ENCODE results near the gene DNAH7. TPM values are rescaled to one million over a fixed set of nuclear protein-coding genes. Genes with fewer than 3 reads are reported as not detected.

Gene DNAH7
- total RNA-seq, 1 donor from 2014 or later: not detected

- DNase-seq: no peak
- H3K4me3 Mint-ChIP-seq: no peak overlapping the region
- intact Hi-C loops (cut with micrococcal nuclease): no loop called here
- no peak overlapping the region for H3K27ac Mint-ChIP-seq
- H3K4me1 Mint-ChIP-seq: no peaks in the 10 kb centered on the region
- H3K36me3 Mint-ChIP-seq (ENCODE audit: low read depth): no peaks in the 10 kb centered on the region
- H3K27me3 Mint-ChIP-seq: peaks cover 7% of the 10 kb centered on the region
- H3K9me3 Mint-ChIP-seq: no peaks in the 10 kb centered on the region
Observed at GRCh38 chr2:195818106-195818505, 250.5 kb downstream of the DNAH7 start.

DNA sequence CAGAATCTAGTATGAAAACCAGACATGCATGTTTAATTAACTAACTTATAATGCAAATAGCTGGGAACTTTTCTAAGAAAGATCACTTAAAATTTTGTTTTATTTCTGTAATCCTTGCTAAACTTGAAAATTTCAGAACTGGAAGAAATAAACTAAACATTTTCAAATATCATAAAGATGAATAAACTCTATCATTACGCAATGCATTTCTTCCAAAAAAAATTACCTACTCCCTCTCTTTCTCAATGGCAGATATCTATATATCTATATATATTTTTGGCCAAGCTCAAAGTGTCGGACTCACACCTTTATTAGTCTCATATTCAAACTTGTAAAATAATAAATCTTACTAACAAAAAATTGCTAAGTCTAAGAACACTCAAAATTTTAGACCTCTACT, 253.6 kb downstream of the DNAH7 start:
- H3K27ac Mint-ChIP-seq: no peak overlapping the region
- H3K27me3 Mint-ChIP-seq: peaks cover 9% of the 10 kb centered on the region
- no peaks in the 10 kb centered on the region for H3K9me3 Mint-ChIP-seq
- no peaks in the 10 kb centered on the region for H3K36me3 Mint-ChIP-seq (ENCODE audit: low read depth)
- no peaks in the 10 kb centered on the region for H3K4me1 Mint-ChIP-seq
- no peak overlapping the region for H3K4me3 Mint-ChIP-seq
- DNase-seq: no peak
- intact Hi-C loops (cut with micrococcal nuclease): no loop called here

DNA sequence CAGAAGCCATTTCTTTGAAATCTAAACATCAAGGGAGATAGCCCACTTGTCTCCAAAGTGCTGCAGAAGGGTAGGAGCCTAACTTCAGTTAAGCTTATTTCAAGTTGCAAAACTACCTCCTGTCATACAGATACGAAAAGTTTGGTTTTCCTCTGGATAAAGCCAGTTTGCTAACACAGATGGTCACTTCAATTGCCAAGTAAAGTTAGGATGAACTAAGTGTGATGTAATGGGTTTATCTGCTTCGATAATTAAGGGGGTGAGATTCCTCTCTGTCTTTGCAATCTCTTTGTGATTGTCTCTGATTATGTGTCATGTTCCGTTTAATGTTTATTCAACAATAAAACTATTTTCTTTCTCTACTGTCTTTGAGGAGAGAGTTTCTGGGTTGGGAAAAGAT, 255.2 kb downstream of the DNAH7 start:
- no peaks in the 10 kb centered on the region for H3K9me3 Mint-ChIP-seq
- H3K4me1 Mint-ChIP-seq: no peaks in the 10 kb centered on the region
- no peak for DNase-seq
- no peak overlapping the region for H3K4me3 Mint-ChIP-seq
- H3K36me3 Mint-ChIP-seq (ENCODE audit: low read depth): no peaks in the 10 kb centered on the region
- no peak overlapping the region for H3K27ac Mint-ChIP-seq
- intact Hi-C loops (cut with micrococcal nuclease): no loop called here
- H3K27me3 Mint-ChIP-seq: peaks cover 6% of the 10 kb centered on the region

DNA sequence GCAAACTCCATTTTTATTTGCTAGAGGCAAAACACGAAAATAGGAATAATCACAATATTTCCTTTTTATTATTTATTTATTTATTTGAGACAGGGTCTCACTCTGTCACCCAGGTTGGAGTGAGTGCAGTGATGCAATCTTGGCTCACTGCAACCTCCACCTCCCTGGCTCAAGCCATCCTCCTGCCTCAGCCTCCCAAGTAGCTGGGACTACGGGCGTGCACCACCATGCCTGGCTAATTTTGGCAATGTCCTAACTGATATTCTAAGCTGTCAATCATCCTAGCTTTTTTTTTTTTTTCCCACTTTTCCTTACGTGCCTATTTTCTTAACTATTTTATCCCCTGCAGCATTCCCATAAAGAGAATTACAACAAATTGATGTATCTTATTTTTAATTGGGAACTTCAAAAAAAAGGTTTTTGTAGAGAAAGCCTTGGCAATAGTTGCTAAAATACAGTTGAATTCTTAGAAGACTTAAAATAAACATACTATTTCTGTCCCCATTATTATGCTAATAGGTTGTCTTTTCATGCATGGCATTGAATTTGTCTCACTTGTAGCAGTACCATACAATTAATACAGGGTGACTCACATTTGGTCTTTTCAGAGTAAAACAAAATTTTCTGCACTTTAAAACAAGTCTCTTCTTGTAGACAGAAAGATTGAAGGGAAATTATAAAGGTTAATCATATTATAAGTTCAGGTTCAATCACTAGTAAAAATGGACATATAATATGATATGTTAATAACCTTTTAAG, 258.1 kb downstream of the DNAH7 start:
- H3K27ac Mint-ChIP-seq: no peak overlapping the region
- no peaks in the 10 kb centered on the region for H3K9me3 Mint-ChIP-seq
- no peaks in the 10 kb centered on the region for H3K4me1 Mint-ChIP-seq
- no peak overlapping the region for H3K4me3 Mint-ChIP-seq
- H3K36me3 Mint-ChIP-seq (ENCODE audit: low read depth): no peaks in the 10 kb centered on the region
- peaks cover 10% of the 10 kb centered on the region for H3K27me3 Mint-ChIP-seq
- no peak for DNase-seq
- intact Hi-C loops (cut with micrococcal nuclease): no loop called here

- Mint-ChIP-seq H3K27ac (no peak overlapping the region), H3K36me3 (ENCODE audit: low read depth) (no peaks in the 10 kb centered on the region), H3K4me3 (no peak overlapping the region)
Observed at GRCh38 chr2:195808189-195808588, 260.4 kb downstream of the DNAH7 start.

GRCh38 chr2:195805283-195805976, 263.2 kb downstream of the DNAH7 start:
- H3K4me1 Mint-ChIP-seq: no peaks in the 10 kb centered on the region
- H3K9me3 Mint-ChIP-seq: no peaks in the 10 kb centered on the region
- no peaks in the 10 kb centered on the region for H3K36me3 Mint-ChIP-seq (ENCODE audit: low read depth)
- no peak overlapping the region for H3K27ac Mint-ChIP-seq
- intact Hi-C loops (cut with micrococcal nuclease): no loop called here
- DNase-seq: no peak
- no peak overlapping the region for H3K4me3 Mint-ChIP-seq
- peaks cover 8% of the 10 kb centered on the region for H3K27me3 Mint-ChIP-seq

More at GRCh38 chr2:195808189-195808588, 260.4 kb downstream of the DNAH7 start:
- intact Hi-C loops (cut with micrococcal nuclease): no loop called here
- no peaks in the 10 kb centered on the region for H3K9me3 Mint-ChIP-seq
- H3K4me1 Mint-ChIP-seq: no peaks in the 10 kb centered on the region
- peaks cover 11% of the 10 kb centered on the region for H3K27me3 Mint-ChIP-seq
- DNase-seq: no peak

DNA sequence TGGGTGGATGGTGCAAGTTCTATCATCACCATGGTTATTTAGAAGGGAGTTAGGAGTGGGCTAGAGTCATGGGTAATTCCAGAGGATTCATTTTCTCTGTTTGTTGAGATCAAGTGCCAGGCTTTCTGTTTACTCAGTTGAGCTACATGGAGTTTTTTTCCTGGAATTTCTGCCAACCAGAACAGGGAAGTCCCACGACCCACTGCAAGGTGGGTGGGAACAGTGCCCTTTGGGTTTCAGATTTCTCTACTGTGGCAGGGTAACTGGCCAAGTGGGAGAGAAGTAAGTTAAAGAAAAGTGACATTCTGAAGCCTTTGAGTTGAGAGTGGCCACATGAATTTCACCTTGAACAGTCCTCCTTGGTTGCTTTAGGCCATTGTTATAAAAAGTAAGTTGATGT, 272.8 kb downstream of the DNAH7 start:
- Mint-ChIP-seq H3K27me3 (no peaks in the 10 kb centered on the region), H3K27ac (no peak overlapping the region), H3K9me3 (peaks cover 1% of the 10 kb centered on the region), H3K4me3 (no peak overlapping the region), H3K4me1 (no peaks in the 10 kb centered on the region), H3K36me3 (ENCODE audit: low read depth) (no peaks in the 10 kb centered on the region)
- intact Hi-C loops (cut with micrococcal nuclease): no loop called here
- DNase-seq: no peak

DNA sequence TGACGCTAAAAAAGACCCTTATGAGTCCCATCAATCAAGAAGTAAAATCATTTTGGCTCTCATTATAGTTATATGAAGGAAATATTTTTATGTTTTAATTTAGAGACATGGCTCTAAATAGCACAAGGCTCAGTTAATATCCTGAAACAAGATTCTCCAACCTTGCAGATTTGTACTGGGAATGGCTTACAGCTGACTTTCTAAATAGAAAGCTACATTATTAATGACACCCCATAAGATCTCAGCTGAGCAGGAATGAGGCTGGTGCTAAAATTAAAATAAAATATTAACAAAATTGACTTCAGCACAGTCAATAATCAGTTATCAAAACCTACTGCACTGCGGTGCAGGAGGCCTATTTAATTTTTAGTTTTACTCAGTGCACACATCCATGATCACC, 274.8 kb downstream of the DNAH7 start:
- intact Hi-C loops (cut with micrococcal nuclease): no loop called here
- no peak overlapping the region for H3K4me3 Mint-ChIP-seq
- no peak for DNase-seq
- H3K36me3 Mint-ChIP-seq (ENCODE audit: low read depth): no peaks in the 10 kb centered on the region
- peaks cover under 1% of the 10 kb centered on the region for H3K27me3 Mint-ChIP-seq
- no peaks in the 10 kb centered on the region for H3K4me1 Mint-ChIP-seq
- peaks cover 10% of the 10 kb centered on the region for H3K9me3 Mint-ChIP-seq
- no peak overlapping the region for H3K27ac Mint-ChIP-seq

GRCh38 chr2:195782156-195782555, 286.5 kb downstream of the DNAH7 start:
- intact Hi-C loops (cut with micrococcal nuclease): no loop called here
- H3K4me1 Mint-ChIP-seq: no peaks in the 10 kb centered on the region
- H3K27me3 Mint-ChIP-seq: no peaks in the 10 kb centered on the region
- DNase-seq: no peak
- no peak overlapping the region for H3K27ac Mint-ChIP-seq
- no peak overlapping the region for H3K4me3 Mint-ChIP-seq
- no peaks in the 10 kb centered on the region for H3K36me3 Mint-ChIP-seq (ENCODE audit: low read depth)
- no peaks in the 10 kb centered on the region for H3K9me3 Mint-ChIP-seq

DNA sequence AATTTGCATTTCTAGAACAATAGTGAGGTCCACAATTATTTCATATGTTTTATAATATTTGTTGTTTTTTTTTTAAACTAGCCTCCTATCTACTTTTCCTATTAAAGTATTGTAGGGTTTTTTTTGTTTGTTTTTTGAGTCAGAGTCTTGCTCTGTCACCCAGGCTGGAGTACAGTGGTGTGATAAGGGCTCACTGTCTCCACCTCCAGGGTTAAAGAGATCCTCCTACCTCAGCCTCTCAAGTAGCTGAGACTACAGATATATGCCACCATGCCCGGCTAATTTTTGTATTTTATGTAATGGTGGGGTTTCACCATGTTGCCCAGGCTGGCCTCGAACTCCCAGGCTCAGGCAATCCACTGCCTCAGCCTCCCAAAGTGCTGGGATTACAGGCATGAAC, 289.1 kb downstream of the DNAH7 start:
- H3K27me3 Mint-ChIP-seq: no peaks in the 10 kb centered on the region
- intact Hi-C loops (cut with micrococcal nuclease): no loop called here
- H3K4me1 Mint-ChIP-seq: no peaks in the 10 kb centered on the region
- no peaks in the 10 kb centered on the region for H3K9me3 Mint-ChIP-seq
- DNase-seq: no peak
- no peak overlapping the region for H3K4me3 Mint-ChIP-seq
- no peaks in the 10 kb centered on the region for H3K36me3 Mint-ChIP-seq (ENCODE audit: low read depth)
- no peak overlapping the region for H3K27ac Mint-ChIP-seq

GRCh38 chr2:195769975-195770374, 298.7 kb downstream of the DNAH7 start:
- no peak overlapping the region for H3K4me3 Mint-ChIP-seq
- DNase-seq: no peak
- no peaks in the 10 kb centered on the region for H3K36me3 Mint-ChIP-seq (ENCODE audit: low read depth)
- no peaks in the 10 kb centered on the region for H3K4me1 Mint-ChIP-seq
- intact Hi-C loops (cut with micrococcal nuclease): no loop called here
- no peaks in the 10 kb centered on the region for H3K27me3 Mint-ChIP-seq
- no peak overlapping the region for H3K27ac Mint-ChIP-seq
- H3K9me3 Mint-ChIP-seq: peaks cover 9% of the 10 kb centered on the region

DNA sequence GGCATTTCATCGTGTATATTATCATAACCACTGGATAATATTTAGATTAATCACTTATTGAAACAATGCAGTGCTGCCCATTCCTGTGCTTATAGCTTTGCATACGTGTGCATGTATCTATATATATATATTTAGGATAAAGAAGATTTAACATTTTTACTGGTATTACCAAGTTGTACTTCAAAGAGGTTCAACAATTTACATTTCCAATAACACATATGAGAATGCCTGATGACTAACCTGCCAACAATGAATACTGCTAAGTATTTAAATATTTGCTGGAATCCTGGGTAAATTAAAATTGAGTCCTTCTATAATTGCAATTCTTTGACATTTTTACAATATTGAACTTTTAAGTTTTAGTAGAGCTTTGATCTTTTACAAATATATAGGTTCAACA, 300.2 kb downstream of the DNAH7 start:
- DNase-seq: no peak
- H3K27ac Mint-ChIP-seq: no peak overlapping the region
- no peaks in the 10 kb centered on the region for H3K36me3 Mint-ChIP-seq (ENCODE audit: low read depth)
- H3K27me3 Mint-ChIP-seq: peaks cover 3% of the 10 kb centered on the region
- no peak overlapping the region for H3K4me3 Mint-ChIP-seq
- H3K9me3 Mint-ChIP-seq: peaks cover 16% of the 10 kb centered on the region
- intact Hi-C loops (cut with micrococcal nuclease): no loop called here
- H3K4me1 Mint-ChIP-seq: no peaks in the 10 kb centered on the region

DNA sequence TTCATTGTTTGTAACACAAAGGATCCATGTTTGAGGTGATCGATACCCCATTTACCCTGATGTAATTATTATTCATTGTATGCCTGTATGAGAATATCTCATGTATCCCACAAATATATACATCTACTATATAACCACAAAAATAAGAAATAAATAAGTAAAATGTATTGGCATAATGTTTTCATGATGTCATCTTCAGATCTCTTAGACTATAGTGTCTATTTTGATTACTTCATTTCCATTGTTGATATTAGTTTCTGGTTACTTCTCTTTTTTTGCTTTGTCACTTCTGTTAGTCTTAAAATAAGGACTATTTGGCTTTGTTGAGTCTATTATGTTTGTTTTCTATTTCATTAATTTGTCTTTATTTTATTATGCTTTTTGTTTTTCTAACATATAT, 301.9 kb downstream of the DNAH7 start:
- H3K4me3 Mint-ChIP-seq: no peak overlapping the region

GRCh38 chr2:195763866-195764265, 304.8 kb downstream of the DNAH7 start:
- H3K4me1 Mint-ChIP-seq: no peaks in the 10 kb centered on the region
- peaks cover 3% of the 10 kb centered on the region for H3K27me3 Mint-ChIP-seq
- no peak for DNase-seq
- H3K9me3 Mint-ChIP-seq: peaks cover 25% of the 10 kb centered on the region
- intact Hi-C loops (cut with micrococcal nuclease): no loop called here
- H3K36me3 Mint-ChIP-seq (ENCODE audit: low read depth): no peaks in the 10 kb centered on the region
- no peak overlapping the region for H3K4me3 Mint-ChIP-seq
- H3K27ac Mint-ChIP-seq: no peak overlapping the region

More for the DNA sequence above, 301.9 kb downstream of the DNAH7 start:
- H3K27ac Mint-ChIP-seq: no peak overlapping the region
- peaks cover 20% of the 10 kb centered on the region for H3K9me3 Mint-ChIP-seq
- H3K4me1 Mint-ChIP-seq: no peaks in the 10 kb centered on the region
- H3K36me3 Mint-ChIP-seq (ENCODE audit: low read depth): no peaks in the 10 kb centered on the region
- intact Hi-C loops (cut with micrococcal nuclease): no loop called here
- peaks cover 3% of the 10 kb centered on the region for H3K27me3 Mint-ChIP-seq
- DNase-seq: no peak
